Forelimb muscle (tissue), 1 donor: Measurements from ENCODE around the gene TGFB3. TPM values are rescaled to one million over a fixed set of nuclear protein-coding genes. Genes with fewer than 3 reads are reported as not detected.

Experiments
- DNase-seq: peaks from one replicate; pipeline ENCODE4 v3.0.0-alpha.2; 2013; ENCODE audit warnings: low read depth
- polyA plus RNA-seq: library from polyadenylated mRNA; unstranded; fragments of 120-200 nt; gene quantifications from one replicate; pipeline ENCODE4 v1.2.1, GENCODE V29; 2013; ENCODE audit not compliant: insufficient read length

TGFB3 gene
- polyA plus RNA-seq, 1 donor: 104 TPM

DNA sequence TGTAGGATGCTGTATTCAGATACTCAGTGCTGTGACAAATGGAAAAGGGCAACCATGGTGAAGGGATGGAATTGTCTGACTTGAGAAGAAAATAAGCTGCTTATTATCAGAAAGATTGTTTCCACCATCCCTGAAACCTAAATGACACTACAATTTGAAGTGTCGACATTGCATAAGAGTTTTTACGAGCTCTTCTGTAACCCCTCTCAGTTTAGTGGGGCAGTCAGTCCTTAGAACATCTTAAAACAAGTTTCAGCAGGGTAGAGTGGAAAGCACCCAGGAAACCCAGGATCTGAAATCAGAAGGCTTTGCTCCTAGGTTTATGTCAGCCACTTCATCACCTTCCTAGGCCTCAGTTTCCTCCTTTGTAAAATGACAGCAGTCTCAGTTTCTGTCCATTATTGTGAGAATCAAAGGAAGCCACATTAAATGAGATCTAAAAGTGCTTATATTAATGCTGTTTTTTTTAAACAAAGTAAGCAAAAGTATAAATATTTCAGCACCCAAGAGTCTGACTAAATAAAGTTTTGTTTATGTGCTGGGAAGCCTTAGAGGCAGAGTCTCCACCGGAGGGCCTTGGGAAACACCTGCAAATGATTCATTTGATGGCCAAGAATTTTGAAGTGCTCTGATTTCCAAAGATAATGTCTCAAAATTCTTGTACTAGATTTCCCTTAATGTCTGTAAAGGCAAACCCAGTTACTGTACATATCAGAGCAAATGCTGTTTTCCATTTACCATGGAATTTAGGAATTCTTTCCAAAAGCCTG lies 5.6 kb upstream of the TGFB3 start:
- DNase-seq: no peak

DNA sequence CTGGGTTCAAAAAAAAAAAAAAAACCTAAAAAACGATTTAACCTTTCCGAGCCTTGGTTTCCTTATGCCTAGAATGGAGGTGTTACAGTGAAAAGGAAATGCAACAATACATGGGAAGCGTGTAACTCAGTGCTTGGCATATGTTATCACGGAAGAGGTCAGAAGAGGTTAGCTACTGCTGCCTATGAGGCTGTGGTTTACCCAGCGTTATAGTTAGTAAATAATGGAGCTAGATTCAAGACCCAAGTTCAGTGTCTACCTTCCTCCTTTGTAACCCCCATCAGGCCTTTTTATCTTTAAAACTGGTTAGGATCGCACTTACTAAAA lies 4.6 kb upstream of the TGFB3 start:
- DNase-seq: no peak

DNA sequence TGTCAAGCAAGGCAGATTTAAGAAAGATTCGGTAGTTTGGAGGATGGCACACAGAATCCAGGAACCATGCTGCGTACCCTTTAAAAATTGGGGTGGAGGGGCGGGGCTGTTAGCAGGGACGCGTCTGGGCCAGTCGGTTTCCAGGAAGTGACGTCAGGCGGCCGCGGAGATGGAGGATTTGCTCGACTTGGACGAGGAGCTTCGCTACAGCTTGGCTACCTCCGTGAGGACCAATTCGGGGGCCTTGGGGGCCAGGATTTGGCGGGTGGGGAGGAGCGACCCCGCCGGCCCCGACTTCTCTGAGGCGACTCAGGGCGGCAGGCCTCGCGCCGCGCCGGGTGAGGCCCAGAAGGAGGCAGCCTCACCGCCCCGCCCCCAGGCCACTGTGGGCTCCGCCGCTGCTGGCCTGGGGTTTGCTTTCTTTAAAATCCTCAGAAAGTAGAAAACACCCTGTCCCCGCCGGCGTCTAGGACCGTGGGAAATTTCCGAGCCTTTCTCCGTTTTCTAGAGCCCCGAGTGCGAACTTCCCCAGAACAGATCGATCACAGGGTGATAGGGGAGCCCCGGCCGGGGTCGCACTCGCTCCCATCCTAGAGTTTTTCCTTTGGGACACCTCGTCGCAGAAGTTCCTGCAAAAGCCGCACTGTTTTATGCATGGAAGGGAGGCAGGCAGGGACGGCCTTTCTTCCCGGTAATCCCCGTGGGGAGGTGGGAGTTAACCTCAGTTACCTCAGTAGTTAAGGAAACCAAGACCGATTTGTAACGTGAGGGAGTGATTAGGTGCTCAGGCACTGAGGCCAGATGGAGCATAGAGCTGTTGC lies 4.0 kb upstream of the TGFB3 start, which contains the start of gene IFT43:
Gene IFT43, plus strand, starts transcription at position 146 of the 821 bp plus-strand sequence. Its CDS starts 24 bp downstream, at position 170.
- DNase-seq: no peak

DNA sequence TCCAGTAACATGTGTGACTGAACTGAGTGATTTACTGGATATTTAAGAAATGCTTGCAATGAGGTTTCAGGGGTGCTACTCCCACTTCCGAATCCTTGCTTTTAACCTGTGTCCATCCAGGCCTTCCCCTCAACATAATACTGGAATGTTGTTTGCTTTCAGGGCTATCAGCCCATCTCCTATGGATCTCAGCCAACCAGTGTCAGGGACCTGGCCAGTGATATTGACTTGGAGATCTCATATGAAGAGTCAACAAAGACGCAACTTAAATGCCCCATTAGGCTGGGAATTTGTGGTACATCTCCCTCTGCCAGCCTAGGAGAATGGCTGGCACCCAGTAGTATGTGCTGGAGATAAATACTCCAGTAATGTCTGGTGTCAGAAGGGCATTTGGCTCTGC lies 2.9 kb upstream of the TGFB3 start:
- no peak for DNase-seq

DNA sequence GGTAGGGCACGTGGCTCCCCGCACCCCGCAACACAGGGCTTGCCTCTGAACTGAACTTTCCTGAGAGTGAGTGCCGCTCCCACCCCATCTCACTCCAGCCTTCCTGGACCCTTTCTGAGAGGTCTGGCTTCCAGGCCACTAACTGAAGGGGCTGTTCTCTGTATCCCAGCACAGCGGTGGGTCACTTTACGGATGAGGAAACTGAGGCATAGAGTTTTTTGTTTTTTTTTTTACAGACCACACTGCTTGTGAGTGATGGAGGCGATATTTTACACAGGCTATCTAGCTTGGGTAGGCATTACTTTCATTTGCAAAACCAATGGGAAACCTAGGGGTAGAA lies 1.2 kb upstream of the TGFB3 start:
- no peak for DNase-seq

DNA sequence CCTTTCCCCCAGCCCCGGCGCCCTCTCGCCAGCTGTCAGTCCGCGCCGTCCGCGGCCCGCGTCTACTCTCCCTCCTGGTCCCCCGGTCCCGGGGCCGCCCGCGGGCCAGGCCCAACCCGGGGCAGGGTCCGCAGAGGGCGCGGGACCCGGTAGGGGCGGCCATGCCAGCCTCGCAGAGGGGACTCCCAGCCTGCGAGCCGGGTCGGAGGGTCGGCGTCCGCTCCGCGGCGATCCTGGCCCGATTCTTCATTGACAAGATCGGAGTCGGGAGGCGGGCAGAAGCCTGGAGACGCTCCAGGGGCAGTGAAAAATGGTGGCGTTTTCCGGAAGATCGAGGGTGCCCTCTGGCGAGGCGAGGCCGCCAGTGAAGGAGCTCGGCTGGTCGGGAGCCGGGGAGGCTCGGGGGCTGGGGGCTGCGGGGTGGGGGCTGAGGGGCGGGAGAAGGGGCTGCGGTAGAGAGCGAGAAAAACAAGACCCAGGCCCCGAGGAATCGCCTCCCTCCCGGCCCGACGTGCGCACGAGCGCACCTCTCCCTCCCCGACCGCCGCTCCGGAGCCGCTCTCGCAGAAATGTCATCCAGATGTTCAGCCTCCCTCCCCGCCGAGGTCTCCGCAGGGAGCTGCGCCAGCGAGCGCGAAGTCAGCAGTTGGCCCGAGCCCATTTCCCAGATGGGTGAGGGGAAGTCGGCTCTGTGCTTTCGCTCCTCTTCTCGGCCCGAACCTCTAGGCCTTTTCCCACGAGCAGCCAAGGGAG lies 647 bp upstream of the TGFB3 start:
- no peak for DNase-seq

DNA sequence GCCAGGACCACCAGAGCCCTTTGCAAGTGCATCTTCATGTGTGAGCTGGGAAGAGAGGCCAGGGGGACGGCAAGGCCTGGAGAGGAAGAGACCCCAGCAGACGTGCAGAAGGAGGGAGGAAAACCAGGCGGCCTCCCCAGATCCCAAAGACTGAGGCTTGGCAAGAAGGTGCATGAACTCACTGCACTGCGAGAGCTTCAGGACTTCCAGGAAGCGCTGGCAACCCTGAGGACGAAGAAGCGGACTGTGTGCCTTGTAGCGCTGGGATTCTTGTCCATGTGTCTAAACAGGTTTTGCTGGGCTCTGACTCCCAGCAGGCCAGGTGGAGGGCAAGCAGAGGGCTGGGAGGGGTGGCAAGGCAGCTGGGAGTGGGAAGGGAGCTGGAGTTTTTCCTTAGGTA lies 939 bp downstream of the TGFB3 start:
- DNase-seq: no peak

DNA sequence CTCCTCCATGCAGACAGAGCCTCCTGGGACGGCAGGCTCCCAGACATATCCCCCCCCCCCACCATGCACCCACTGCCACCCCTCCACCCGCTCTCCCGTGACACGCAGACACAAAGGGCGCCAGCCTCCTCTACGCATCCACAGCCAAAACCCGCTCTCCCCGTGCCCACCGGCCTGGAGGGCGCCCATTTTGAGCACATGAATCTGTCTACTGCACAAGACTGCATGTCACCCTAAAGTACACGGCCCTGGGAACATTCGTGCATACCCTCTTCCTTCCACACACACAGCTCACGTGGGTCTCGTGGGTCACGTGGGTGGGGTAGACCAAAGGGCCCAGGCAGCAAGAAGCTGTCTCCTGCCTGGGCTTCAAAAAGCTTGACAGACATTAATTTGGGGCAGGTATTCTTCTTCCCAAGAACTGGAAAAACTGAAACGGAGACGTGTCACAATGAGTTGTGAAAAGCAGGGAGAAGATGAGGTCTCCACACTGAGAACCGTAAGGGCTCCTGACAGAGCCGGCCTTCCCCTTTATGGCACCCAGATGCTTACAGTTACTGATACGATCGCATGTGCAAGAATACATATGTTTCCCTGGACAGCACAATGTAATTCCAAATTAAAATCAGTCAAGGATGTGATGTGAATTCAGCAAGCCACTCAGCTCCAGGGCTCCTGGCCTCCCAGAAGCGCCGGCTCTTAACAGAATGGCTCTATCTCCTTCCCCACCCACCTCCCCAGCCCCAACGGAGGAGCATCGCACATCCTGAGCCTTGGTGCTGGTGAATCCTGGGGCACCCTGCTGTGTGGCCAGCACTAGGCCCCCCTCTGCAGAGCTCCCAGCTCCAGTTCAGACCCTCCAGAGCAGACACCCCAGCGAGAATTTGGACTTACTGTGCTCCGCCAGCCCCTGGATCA lies 1.9 kb downstream of the TGFB3 start:
- DNase-seq: no peak

DNA sequence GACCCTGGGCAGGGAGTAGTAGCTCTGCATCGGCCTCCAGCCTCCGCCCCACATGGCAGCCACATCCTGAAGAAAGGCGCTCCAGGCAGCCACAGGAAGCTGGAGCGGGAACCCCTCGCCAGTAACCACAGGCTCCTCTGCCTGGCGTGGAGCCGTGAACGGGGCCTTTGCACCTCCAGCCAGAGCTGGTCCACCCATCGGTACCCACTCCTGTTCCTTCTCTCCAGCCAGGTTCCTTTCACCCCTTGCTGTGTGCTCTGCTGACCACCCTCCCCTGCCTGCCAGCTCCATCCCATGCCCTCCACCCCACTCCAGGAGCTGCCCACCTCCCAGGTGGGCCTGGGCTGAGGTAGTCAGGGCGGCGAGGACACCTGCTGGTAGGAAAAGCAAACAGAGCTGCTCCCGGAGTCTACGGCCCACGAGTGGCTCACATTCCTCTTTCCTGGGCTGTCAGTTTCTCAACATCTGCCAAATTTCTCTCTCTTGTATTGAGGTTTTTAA lies 2.7 kb downstream of the TGFB3 start:
- DNase-seq: no peak

DNA sequence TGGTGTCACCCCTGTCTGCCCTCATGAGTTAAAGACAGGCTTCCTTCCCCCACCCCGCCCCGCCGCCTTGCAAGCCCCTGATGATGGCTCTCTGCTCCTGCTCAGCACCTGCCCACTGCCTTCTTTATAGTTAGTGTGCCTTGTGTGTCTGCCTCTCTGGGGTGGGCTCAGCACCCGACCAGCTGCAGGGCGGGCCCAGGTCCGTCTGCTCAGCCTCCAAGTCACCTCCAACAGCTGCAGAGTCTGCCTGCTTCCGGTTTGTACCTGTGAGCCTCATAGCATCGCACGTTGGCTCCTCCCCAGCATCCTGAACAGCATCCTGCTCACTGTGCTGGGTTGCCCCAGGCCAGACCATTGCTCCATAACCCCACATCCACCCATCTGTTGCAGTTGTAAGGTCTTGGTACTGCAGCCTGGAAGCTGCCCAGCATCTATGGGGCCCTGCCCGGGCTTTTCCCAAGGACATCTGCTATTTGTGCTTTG lies 3.5 kb downstream of the TGFB3 start:
- DNase-seq: no peak

DNA sequence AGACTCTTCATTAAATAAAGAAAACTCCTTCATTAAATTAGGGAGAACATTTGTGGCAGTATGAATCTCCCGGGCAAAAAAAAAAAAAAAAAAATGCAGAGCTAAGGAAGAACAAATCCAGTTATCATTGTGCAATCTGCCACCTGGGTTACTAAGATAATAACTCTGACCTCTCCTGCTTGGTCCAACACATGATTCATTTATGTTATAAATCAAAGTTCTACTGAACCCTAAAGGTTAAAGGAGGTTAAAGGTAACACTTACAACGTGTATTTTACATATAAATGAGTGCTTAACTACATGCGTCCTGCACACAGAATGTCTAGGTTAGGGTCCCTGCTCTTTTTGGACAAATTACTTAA lies 4.2 kb downstream of the TGFB3 start:
- DNase-seq: no peak

DNA sequence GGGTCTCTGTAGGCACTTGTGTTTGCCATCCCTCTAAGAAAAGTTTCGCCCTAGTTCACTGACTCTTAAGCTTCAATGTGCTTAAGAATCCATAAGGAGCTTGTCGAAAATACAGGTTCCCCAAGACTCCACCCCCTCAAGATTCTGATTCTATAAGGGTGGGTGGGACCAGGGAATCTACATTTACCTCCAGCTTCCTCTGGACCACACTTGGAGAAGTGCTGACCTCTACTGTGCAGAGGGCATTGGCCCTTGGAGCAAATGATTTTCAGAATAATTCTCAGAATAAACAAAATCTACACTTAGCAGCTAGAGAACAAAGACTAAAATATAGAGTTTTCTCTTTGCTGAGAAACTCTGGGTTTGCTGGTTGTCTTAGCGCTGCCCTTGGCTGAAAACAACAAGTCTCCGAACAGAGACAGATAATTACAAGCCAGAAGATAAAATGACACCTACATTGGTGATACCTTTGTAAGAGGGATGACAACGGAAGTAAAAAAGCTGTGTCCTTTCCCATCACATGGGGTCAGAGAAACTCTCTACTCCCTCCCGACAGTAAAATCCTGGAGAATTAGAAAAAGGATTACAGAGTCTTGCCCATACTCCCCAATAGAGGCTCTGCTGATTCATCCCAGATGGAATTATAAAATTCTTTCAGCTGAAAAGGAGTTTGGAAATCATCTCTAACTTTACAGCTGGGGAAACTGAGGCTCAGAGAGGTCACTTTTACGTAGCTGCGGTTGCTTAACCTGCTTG lies 4.8 kb downstream of the TGFB3 start:
- no peak for DNase-seq

DNA sequence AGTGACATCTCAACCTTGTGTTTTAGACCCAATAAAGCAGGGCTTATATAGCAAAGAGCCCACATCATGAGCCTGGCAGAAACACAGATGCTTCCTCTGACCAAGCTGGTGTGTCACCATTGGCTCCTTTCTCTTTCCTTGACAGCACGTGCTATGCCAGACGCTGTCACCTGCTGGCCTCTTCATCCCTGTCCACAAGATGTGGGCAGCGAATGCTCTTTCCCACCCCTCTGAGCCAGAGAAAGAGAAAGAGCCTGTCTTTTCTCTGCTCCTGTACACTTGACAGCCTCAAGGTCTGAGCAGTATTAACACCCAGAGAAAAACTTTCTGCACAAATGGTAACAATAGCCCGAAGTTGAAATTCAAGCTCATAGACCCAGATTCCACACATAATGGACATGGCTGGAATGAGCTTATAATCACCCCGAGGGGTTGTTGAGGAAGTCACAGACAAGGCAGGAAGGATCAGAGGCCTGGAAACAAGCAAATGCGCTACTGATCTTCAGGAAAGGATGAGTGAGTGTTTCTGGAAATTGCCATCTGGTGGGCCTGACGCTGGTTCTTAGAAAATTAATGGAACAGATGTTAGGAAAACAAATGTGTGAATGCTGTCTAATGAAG lies 8.9 kb downstream of the TGFB3 start:
- no peak for DNase-seq

DNA sequence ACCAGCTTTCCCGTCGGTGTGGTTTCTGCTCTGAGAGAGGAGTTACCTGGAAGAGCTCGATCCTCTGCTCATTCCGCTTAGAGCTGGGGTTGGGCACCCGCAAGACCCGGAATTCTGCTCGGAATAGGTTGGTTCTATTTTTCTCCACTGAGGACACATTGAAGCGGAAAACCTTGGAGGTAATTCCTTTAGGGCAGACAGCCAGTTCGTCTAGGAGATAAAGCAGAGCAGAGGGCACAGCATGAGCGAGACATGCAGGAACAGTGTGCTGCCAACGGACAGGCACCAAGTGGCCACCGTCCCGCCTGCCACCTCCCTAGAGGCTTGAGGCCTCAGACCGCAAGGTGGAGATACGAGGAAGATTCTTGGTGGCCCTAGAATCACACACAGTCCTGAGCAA lies 10.3 kb downstream of the TGFB3 start:
- DNase-seq: no peak

DNA sequence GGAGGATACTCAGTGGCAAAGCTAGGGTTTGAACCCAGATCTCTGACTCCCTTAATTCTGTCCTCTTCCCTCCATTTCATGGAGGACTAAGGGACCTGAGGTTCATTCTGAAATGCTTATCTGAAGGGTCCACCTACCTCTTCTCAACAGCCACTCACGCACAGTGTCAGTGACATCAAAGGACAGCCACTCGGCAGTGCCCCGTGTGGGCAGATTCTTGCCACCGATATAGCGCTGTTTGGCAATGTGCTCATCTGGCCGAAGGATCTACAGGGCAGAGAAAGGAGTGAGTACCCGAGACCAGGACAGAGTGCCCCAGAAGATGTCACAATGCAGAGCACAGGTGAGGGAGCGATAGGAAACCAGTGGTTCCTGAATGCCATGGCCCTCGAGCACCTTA lies 10.8 kb downstream of the TGFB3 start:
- DNase-seq: no peak

DNA sequence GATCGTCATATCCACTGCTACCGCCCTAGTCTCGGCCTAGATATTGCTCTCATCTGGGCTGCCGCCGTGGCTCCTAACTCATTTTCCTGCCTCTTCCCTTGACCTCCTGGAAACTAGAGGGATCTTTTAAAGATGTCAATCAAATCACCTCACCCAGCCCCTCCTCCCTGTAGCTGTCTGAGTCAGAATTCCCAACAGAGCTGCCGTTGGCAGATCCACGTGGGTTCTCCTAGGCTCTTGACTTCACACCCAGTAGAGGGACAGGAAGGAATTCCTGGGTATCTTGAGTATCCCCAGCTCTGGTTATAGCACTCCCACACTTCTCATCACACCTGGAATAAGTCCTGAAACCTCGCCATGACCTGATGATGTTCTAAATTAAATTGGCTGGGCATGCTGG lies 11.9 kb downstream of the TGFB3 start:
- DNase-seq: no peak

DNA sequence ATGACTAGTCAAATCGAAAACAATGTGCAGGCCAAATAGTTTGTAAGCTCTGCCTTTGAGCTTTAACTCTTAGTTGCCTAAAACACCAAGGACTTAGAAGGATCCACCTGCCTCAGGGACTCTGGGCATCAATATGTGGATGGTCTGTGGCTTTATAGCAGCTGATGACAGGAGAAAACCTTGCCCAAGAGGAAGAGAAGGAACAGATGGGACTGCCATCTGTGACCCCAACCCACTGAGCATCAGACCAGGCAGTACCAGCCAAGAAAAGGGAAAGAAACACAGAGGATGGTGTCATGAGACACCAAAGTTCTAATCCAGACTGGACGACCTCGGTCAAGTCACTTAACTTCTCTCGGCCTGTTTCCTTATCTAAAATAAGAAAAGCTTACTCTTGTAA lies 12.7 kb downstream of the TGFB3 start:
- no peak for DNase-seq

DNA sequence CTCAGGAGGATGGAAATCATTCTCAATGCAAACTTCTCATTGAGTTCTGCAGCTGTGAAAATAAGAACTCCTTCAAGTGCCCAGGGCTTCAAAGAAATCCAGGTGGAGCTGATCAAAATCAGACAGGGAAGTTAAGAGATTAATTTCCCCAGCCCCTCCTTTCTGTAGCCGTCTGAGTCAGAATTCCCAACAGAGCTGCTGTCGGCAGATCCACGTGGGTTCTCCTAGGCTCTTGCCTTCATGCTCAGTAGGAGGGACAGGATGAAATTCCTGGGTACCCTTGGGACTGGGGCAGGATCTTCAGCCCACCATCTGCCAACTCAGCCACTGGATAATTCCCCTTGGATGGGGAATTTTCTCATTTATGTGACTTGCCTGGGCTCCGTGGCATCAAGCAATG lies 13.3 kb downstream of the TGFB3 start:
- DNase-seq: no peak

DNA sequence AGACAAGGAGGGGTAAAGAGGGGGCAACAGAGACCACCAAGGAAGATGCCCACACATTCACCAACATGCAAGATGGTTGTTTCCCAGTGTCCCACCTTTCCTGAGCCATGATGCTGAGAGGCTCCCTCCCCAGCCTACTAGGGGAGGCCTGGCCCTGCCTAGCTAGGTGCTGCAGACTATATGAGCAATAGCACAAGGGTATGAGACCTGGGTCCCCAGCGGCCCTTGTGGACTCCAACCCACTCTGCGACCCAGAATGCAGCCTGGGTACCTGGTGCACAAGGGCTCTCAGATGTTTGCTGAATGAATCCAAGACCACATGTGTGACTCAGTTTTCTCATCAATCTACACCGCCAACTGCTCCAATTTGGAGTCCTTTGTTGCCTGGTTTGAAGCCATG lies 13.9 kb downstream of the TGFB3 start:
- DNase-seq: no peak

DNA sequence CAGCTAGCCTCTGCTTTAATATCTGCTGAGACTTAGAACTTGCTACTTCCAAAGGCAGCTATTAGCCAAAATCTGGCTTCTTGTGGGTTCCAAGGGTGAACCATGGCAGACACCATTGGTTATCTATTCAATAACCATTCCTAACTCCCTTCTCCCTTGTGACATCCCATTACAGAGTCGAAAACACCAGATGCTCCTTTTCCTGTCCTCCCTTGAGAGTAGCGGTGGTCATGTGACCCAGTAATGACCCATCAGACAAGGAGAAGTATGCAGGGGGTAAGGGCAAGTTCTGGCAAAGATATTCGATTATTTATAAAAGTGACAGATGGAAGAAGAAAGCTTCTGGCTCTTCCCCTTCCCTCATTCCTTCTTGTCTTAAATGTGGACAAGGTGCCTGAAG lies 20.1 kb downstream of the TGFB3 start:
- no peak for DNase-seq
